H1 (cell line): ENCODE results near the gene CELF2. TPM values are rescaled to one million over a fixed set of nuclear protein-coding genes. Genes with fewer than 3 reads are reported as not detected.
A peak's percentile ranks its signal among the peaks of the same experiment; 100 is the strongest.

Experiments used
- BACH1 ChIP-seq: IDR thresholded peaks from 2 replicates; pipeline ENCODE4 v1.6.1; 2012; ENCODE audit warnings: low read length, improper control_type of control experiment
- BRCA1 ChIP-seq: IDR thresholded peaks from 2 replicates; pipeline ENCODE4 v1.6.1; 2012; ENCODE audit warnings: low read depth, low read length, improper control_type of control experiment
- CBX5 ChIP-seq: fragments of 300-800, 300-1000 bp; sonication (generic); IDR thresholded peaks from 2 replicates; pipeline ENCODE4 v1.7.1; 2016; ENCODE audit warnings: antibody characterized with exemption, low read length, low read depth
- CHD1 ChIP-seq: IDR thresholded peaks from 2 replicates; pipeline ENCODE4 v1.6.1; 2012; ENCODE audit warnings: low read depth, low read length, improper control_type of control experiment
- CREB1 ChIP-seq: IDR thresholded peaks from 2 replicates; pipeline ENCODE4 v1.6.1; 2012; ENCODE audit warnings: inconsistent platforms
- EP300 ChIP-seq, 2 experiments: IDR thresholded peaks; 1 replicate in 1 of 2; 2 replicates in 1 of 2; pipeline ENCODE4 v1.6.1; 2011 to 2012; ENCODE audit warnings: low read depth in 2 of 2, low read length in 2 of 2, mild to moderate bottlenecking in 2 of 2, borderline replicate concordance in 1 of 2, inconsistent platforms in 1 of 2, moderate library complexity in 1 of 2
- EZH2 ChIP-seq: fragments of 200-600 bp; sonication (generic); IDR thresholded peaks from 2 replicates; pipeline ENCODE4 v1.7.1; 2012; ENCODE audit warnings: low read depth, mild to moderate bottlenecking, moderate library complexity, low read length, inconsistent platforms; ENCODE audit not compliant: severe bottlenecking
- HDAC2 ChIP-seq, 2 experiments: fragments of 300-600 bp in 1 of 2; sonication (generic) in 1 of 2; IDR thresholded peaks; 2 replicates each; pipeline ENCODE4 v1.6.1; 2011 to 2012; ENCODE audit warnings: low read depth in 2 of 2, low read length in 2 of 2, mild to moderate bottlenecking in 2 of 2, moderate library complexity in 2 of 2, borderline replicate concordance in 1 of 2, inconsistent platforms in 1 of 2
- KDM4A ChIP-seq: IDR thresholded peaks from one replicate; pipeline ENCODE4 v1.7.1; 2012; ENCODE audit warnings: low read depth, mild to moderate bottlenecking, moderate library complexity, low read length, inconsistent platforms; ENCODE audit not compliant: severe bottlenecking
- KDM5A ChIP-seq: fragments of 200-600 bp; IDR thresholded peaks from 2 replicates; pipeline ENCODE4 v1.7.1; 2012; ENCODE audit warnings: mild to moderate bottlenecking, low read length, inconsistent platforms, mixed read lengths
- MAFK ChIP-seq: IDR thresholded peaks from 2 replicates; pipeline ENCODE4 v1.6.1; 2012; ENCODE audit warnings: low read depth, mild to moderate bottlenecking, improper control_type of control experiment, low read length
- PHF8 ChIP-seq: fragments of 200-600 bp; sonication (generic); conservative IDR thresholded peaks from 2 replicates; pipeline ENCODE4 v1.7.1; 2012; ENCODE audit warnings: low read depth, mild to moderate bottlenecking, inconsistent platforms, low read length, moderate library complexity
- POLR2AphosphoS5 ChIP-seq: IDR thresholded peaks from 2 replicates; pipeline ENCODE4 v1.6.1; 2011; ENCODE audit warnings: low read depth, low read length
- RBBP5 ChIP-seq: IDR thresholded peaks from 2 replicates; pipeline ENCODE4 v1.7.1; 2012; ENCODE audit warnings: low read depth, mild to moderate bottlenecking, inconsistent platforms, low read length, moderate library complexity, borderline replicate concordance
- RFX5 ChIP-seq: IDR thresholded peaks from 2 replicates; pipeline ENCODE4 v1.6.1; 2011; ENCODE audit warnings: low read depth, low read length, improper control_type of control experiment, borderline replicate concordance
- RNF2 ChIP-seq: fragments of 200-900, 300-1000 bp; sonication (generic); IDR thresholded peaks from 2 replicates; pipeline ENCODE4 v1.7.1; 2016; ENCODE audit warnings: borderline replicate concordance, low read depth, mild to moderate bottlenecking, antibody characterized with exemption, low read length; ENCODE audit not compliant: poor library complexity, severe bottlenecking; ENCODE audit errors: missing control alignments
- SIRT6 ChIP-seq: IDR thresholded peaks from one replicate; pipeline ENCODE4 v1.7.1; 2012; ENCODE audit warnings: low read length, inconsistent platforms
- SUZ12 ChIP-seq: fragments of 200-600 bp; sonication (generic); IDR thresholded peaks from 2 replicates; pipeline ENCODE4 v1.6.1; 2012; ENCODE audit warnings: mild to moderate bottlenecking, inconsistent platforms, low read length, moderate library complexity, mixed read lengths
- TBP ChIP-seq: IDR thresholded peaks from 2 replicates; pipeline ENCODE4 v1.6.1; 2011; ENCODE audit warnings: low read depth, low read length, improper control_type of control experiment
- TCF12 ChIP-seq: IDR thresholded peaks from 2 replicates; pipeline ENCODE4 v1.6.1; 2011; ENCODE audit warnings: low read depth, mild to moderate bottlenecking, low read length
- TEAD4 ChIP-seq: IDR thresholded peaks from 2 replicates; pipeline ENCODE4 v1.6.1; 2012; ENCODE audit warnings: low read depth, low read length, inconsistent platforms, mixed read lengths
- ZNF274 ChIP-seq: IDR thresholded peaks from 2 replicates; pipeline ENCODE4 v1.7.0; 2012; ENCODE audit warnings: low read length, borderline replicate concordance; ENCODE audit errors: extremely low read depth
- polyA plus RNA-seq, 7 experiments: library from polyadenylated mRNA; depleted of rRNA in 3 of 7; stranded (reverse) in 5 of 7; unstranded in 2 of 7; fragments of >200 nt in 5 of 7; fragments of 200-250 nt in 2 of 7; gene quantifications; 1 replicate in 5 of 7; 2 replicates in 1 of 7; 4 replicates in 1 of 7; pipeline versions ENCODE4 v1.2.1 to v1.2.3, GENCODE V29; 2011 to 2013; ENCODE audit warnings: missing spikeins in 2 of 7, mixed read lengths in 2 of 7
- total RNA-seq: library from RNA; stranded (reverse); fragmentation: NEBNext Ultra II Directional; extraction: Animal tissue kit (Norgen Biotek cat#: 25700); gene quantifications from 2 replicates; pipeline ENCODE4 v1.2.1, GENCODE V29; 2021
- TF ChIP-seq, protein P1 (sequence below): IDR thresholded peaks from 2 replicates; pipeline ENCODE4 v1.6.1; 2011; ENCODE audit warnings: low read length, improper control_type of control experiment

Gene CELF2
- total and polyA plus RNA-seq, 2 of the 8 experiments (the other 6 are each of a cell fraction or from before 2014, with no cell fraction given): 18.3 to 22.7 TPM

DNA sequence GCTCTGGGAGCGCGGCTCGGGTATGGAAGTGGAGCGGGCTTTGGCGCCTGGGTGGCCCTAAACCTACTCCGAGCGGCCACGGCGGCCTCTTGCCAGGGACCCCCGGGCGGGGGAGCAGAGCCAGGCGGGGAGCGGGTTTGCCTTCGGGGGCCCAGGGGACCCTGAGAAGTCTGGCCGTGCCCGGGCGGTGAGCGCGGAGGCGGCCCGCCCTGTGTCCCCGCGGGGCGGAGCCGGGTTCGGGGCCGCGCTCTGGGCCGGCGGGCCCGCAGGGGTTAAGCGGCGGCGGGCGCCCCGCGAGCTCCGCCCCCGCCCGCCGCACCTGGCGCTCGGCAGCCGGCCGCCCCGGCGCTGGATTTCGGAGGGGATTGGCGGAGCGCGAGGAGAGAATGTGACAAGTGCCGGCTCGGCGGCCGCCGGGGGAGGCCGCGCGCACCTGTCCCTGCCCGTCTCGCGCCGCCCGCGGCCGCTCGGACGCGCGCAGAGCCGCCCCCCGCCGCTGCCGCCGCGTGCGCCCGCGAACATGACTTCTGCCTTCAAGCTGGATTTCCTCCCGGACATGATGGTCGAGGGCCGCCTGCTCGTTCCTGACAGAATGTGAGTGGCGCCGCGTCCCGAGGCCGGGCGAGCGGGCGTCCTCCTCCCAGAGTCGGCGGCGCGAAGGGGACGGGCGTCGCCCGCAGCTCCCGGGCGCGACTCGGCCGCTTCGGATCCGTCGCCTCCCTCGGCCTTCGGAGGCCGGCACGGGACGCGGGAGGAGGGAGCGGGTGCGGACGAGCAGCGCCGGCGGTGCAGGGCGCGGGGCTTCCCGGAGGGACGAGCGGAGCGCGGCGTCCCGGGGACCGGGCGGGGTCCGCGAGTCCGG is at the start of gene CELF2 (continued):
- TF ChIP-seq, protein P1, sequence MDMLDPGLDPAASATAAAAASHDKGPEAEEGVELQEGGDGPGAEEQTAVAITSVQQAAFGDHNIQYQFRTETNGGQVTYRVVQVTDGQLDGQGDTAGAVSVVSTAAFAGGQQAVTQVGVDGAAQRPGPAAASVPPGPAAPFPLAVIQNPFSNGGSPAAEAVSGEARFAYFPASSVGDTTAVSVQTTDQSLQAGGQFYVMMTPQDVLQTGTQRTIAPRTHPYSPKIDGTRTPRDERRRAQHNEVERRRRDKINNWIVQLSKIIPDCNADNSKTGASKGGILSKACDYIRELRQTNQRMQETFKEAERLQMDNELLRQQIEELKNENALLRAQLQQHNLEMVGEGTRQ: no peak
- TF ChIP-seq TCF12 (peak; percentile 90; the same call in 1 of the 2 replicates), SIRT6 (no peak), RNF2 (no peak), HDAC2 (IDR thresholded peaks at IDR 0.05; ENCODE audit: borderline replicate concordance in 1 of 2, low read depth in 2 of 2, low read length in 2 of 2) (no peak; a peak in 1 of 4 replicates), KDM4A (peak; percentile 96), MAFK (no peak), POLR2AphosphoS5 (no peak), EZH2 (peak; percentile 21), TBP (peak; percentile 32; the same call in 1 of the 2 replicates), SUZ12 (peak; percentile 38; the same call in 1 of the 2 replicates), PHF8 (peak; percentile 45), BRCA1 (no peak), KDM5A (no peak), RFX5 (no peak), BACH1 (no peak), EP300 (IDR thresholded peaks at IDR 0.05; ENCODE audit: borderline replicate concordance in 1 of 2, low read depth in 2 of 2, low read length in 2 of 2) (no peak), RBBP5 (peak; percentile 99), CBX5 (no peak), TEAD4 (no peak), CHD1 (no peak), CREB1 (no peak), ZNF274 (no peak)
